GM21367 (cell line): ENCODE results near the gene IQGAP2.
"Not testable (repeated sequence)": the region's sequence is repeated elsewhere in the genome, so short reads cannot be mapped to it uniquely, and the experiment has no call there.

Source experiments
- ATAC-seq: cut with Tn5 transposase; IDR thresholded peaks from one replicate; pipeline ENCODE4 v1.9.1; 2021; ENCODE audit not compliant: unreplicated experiment

Gene IQGAP2

DNA sequence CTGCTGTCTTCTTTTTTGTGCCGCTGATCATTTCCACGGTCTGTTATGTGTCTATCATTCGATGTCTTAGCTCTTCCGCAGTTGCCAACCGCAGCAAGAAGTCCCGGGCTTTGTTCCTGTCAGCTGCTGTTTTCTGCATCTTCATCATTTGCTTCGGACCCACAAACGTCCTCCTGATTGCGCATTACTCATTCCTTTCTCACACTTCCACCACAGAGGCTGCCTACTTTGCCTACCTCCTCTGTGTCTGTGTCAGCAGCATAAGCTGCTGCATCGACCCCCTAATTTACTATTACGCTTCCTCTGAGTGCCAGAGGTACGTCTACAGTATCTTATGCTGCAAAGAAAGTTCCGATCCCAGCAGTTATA lies 329.9 kb downstream of the IQGAP2 start:
- ATAC-seq: peak; percentile 70

DNA sequence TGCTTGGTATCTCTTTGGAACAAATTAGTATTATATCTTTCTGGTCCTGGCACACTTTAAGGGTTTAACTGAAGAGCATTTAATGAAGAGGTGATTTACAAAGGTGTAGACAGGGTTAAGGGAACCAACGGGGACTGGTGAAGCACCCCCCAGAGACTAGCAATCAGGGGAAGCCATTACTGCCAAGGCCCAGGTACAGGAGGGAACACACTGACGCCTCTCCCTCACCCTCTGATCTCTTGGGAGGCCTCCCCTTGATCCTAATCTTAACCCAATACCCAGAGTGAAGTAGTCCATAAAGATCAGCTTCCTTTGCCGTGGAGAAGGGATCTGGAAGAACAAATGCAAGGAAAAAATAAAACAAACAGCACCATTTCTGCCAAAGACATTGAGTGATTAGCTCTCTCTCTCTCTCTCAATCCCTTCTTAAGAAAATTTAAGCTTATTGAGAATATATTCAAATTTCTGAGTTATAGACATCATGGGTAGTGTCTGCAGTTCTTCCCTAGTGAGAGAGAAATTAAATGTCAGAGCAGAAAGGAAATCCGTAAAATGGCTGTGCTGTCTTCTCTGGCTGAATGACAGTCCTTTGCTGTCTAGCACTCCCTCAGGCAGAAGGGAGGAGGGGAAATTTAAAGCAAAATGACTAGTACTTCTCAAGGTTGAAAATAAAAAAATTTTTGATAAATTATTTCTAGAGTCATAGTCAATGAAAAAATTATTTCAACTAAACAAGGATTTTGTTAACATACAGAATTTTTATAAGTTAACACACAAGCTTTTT lies 332.9 kb downstream of the IQGAP2 start:
- no peak for ATAC-seq

DNA sequence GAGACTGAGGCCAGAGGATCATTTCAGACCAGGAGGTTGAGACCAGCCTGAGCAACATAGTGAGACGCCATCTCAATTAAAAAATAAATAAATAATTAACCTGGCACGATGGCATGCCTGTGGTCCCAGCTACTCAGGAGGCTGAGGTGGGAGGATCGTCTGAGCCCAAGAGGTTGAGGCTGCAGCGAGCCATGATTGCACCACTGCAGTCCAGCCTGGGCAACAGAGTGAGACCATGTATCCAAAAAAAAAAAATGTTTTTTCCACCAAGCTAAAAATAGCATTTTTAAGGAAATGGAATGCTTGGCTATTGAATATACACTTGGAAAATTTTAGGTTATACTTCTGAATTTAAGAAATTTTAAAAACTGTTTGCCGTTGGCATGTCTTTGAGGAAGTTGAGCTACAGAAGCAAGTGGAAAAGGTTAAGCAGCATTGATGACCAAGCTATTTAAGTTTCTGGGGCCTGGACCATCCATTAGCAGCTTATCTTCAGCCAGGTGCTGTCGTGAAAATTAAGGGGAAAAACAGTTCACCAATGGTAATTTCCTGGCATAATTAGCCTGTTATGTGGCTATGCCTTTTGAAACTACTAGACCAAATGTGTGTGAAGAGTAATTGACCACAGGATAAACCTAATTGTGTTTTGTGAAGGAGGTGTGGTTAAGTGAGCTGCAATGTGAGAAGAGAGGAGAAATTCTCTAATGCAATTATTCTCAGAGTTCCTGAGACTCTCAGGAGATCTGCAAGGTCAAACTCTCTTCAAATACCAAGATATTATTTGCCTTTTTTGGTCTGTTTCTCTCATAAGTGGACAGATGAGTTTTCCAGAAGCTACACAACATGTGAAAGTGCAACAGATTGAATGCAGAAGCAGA lies 333.8 kb downstream of the IQGAP2 start:
- ATAC-seq: no peak

DNA sequence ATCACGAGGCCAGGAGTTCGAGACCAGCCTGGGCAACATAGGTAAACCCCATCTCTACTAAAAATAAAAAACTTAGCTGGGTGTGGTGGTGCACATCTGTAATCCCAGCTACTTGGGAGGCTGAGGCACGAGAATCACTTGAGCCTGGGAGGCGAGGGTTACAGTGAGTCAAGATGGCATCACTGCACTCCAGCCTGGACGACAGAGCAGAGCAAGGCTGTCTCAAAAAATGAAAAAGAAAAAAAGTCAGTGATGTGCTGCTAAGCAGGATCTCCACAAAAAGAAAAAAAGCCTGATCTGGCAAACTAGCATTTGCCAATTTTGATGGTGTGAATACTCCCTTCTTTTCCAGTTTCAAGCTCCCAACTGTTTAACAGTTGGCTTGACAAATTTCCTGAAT lies 334.8 kb downstream of the IQGAP2 start:
- no peak for ATAC-seq

DNA sequence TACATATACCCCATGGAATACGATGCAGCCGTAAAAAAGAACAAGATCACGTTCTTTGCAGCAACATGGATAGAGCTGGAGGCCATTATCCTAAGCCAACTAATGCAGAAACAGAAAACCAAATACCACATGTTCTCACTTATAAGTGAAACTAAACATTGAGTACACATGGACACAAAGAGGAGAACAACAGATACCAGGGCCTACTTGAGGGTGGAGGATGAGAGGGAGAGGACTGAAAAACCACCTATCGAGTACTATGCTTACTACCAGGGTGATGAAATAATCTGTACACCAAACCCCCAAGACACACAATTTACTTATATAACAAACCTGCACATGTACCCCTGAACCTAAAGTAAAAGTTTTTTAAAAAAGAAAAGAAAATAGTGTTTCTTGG lies 338.4 kb downstream of the IQGAP2 start:
- not testable (repeated sequence) for ATAC-seq

DNA sequence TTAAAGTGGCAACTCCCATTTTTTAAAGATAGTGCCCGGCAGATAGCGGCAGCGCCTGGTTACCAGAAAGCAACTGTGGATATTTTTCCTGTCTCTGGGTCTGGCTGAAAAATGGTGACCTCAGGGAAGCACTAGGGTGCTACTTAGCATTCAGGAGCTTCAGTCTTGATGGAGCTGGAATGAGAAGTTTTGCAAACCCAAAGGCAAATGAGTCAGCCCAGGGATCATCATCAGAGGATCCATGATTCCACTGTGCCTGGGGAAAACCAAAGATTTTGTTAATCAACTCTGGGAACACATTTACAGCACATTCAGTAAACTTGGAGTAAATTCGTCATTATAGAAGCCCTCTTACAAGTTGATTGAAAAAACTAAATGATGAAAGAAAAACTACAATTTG lies 339.5 kb downstream of the IQGAP2 start:
- ATAC-seq: no peak

DNA sequence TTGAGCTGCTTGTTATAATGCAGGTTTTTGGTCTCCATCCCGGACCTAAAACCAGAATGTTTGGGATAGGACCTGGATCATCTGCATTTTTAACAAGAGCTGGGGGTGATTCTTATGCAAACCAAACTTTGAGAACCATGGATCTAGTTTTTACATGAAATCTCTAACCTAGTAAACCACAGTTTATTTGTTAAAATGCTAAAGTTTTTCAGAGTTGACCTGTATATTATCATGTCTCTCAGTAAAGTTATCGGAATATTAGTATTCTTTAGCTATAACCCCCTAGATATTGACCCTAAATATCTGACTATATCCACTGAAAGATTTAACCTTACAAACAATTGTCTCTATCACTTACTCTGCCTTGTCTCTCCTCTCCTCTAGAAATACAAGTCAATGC lies 341.5 kb downstream of the IQGAP2 start:
- no peak for ATAC-seq

DNA sequence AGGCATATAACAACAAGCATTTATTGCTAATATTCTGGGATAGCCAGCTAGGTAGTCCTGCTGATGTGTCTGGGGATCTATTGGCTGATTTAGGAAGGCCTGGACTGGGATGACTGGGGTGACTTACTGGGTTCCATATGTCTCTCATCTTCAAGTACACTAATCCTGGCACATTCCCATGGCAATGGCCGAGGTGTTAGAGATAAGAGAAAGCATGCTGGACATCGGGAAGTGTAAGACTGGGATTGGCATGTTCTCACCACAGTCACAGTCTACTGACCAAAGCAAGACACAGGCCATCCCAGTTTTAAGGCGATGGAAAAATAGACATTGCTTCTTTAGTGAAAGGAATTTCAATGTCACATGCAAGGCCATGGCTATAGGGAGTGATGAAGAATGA lies 342.6 kb downstream of the IQGAP2 start:
- ATAC-seq: no peak

DNA sequence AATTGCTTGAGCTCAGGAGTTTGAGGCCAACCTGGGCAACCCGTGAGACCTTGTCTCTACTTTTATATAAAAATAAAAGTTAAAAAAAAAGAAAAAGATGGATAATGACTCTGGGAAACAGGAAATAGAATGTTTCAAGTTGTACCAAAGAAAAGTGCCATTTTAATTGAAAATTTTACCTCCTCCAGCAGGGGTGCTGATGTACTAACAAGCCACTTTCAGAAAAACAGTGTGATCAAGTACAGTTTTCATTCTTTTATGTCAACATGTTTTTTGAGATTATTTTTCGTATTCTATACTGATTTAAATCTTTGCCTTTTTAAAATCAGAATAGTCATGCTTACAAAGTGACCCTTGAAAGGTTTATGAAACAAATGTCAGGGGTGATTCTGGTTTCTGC lies 343.6 kb downstream of the IQGAP2 start:
- ATAC-seq: no peak

DNA sequence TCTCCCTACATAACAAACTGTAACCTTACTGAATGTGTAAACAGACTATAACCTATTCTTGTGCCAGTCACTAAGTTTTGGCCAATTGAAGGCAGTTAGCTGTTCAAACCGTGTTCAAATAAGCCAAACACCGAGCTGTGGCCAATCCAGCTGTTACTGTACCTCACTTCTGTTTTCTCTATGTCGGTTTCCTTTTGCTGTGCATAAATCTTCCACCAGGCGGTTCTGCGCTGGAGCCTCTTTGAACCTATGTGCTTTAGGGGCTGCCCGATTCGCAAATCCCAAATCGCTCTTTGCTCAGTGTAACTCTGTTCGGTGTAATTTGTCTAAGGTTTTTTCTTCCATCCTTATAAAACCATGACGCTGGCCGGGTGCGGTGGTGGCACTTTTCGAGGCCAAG lies 344.6 kb downstream of the IQGAP2 start:
- no peak for ATAC-seq

DNA sequence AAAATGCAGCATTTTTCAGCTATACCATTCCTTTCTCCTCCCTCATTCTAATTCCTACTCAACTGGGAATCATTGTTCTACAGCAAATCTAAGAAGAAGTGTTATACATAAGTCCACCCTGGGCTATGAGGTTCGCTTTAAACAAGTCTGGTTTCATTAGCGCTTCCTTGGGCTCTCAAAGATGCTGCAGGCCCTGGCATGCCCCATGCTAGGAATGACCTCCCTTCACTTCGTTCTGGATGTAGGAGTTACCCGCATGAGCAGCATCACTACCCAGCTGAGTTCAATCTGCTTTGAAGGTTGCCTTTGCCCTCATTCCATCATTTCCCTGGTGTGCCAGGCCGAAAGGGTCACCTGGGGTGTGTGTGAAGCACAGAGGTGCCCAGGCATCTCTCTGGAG lies 348.2 kb downstream of the IQGAP2 start:
- no peak for ATAC-seq

DNA sequence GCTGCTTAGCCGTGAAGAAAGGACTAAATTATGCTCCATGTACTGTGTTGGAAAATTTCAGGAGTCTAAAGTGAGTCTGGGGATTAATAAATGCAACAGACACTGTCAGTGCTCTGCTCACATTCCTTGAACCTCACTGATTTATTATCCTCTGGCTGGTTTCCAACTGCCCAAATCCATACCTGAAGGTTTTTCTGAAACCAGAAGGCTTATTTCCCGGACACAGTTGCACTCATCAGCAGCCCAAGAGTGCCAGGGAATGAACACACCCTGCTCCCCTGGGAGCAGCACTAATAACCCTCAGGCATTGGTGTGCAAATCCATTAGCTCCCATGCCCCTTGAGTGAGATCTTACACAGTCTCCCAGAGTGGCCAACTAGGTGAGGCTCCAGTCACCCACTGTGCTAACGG lies 351.6 kb downstream of the IQGAP2 start:
- no peak for ATAC-seq

DNA sequence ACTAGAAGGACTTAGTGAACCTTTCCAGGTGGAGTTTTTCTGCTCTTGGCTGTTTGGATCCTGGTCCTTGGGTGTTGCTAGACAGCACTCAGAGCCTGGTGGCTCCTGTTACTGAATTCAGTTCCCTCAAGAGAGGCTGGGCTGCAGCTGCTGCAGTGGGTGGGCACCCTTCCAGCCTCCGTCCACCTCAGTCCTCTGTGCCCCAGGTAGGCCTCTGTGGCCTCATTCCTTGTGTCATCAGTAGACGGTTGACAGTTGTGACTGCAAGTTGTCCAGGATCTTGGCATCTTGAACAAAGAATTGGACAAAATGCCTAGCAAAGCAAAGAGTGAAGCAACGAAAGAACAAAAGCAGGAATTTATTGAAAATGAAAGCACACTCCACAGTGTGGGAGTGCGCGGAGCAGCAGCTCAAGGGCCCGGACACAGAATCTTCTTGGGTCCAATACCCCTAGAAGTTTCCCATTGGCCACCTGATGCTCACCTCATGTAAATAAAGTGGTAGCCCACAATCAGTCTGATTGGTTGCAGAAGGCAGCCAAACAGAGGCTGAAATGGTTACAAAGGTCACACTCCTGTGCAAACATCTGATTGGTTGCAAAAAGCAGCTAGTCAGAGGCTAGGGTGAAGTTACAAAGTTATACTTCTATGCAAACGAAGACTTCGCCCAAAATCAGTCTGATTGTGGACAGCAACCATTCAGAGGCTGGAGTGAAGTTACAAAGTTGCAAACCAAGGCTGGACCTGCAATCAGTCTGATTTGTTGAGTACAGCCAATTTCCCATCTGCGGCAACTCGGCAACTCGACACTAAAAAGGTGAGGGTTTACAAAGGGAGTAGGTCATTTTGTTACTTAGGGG lies 352.9 kb downstream of the IQGAP2 start:
- ATAC-seq: no peak

DNA sequence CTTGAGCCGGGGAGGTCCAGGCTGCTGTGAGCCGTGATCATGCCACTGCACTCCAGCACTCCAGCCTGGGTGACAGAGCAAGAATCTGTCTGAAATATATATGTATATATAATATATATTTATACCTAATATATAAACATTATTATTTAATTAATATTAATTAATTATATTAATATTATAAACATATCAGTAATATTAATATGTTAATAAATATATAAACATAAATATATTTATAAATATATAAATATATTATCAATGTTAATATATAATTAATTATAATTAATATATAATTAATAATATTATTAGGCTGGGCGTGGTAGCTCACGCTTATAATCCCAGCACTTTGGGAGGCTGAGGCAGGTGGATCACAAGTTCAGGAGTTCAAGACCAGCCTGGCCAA lies 354.0 kb downstream of the IQGAP2 start:
- no peak for ATAC-seq
